HEK293 (cell line): Measurements from ENCODE around the gene EIF1AX.
"Not testable (repeated sequence)": the region's sequence is repeated elsewhere in the genome, so short reads cannot be mapped to it uniquely, and the experiment has no call there.

Experiments used
- CTCF ChIA-PET: fragments of 350-600 bp; formaldehyde crosslinking; extraction: SDS; loops from one replicate; lab custom pipeline; 2021; ENCODE audit warnings: antibody characterized with exemption; lab: Yijun Ruan, JAX
- POLR2A ChIA-PET: fragments of 300-600 bp; formaldehyde crosslinking; extraction: SDS; loops from one replicate; lab custom pipeline; 2020; ENCODE audit warnings: antibody characterized with exemption, inconsistent platforms; lab: Yijun Ruan, JAX
- H3K27ac ChIP-seq: fragments of 200-500 bp; sonication (Bioruptor generic); 2 replicates; pipeline ENCODE4 v1.5.1; 2014; ENCODE audit warnings: low read depth, low read length, control low read depth, inconsistent platforms; ENCODE audit errors: extremely low read depth
- H3K36me3 ChIP-seq, 2 experiments: fragments of 200-500 bp in 1 of 2; sonication (Bioruptor generic) in 1 of 2; 1 replicate in 1 of 2; 2 replicates in 1 of 2; pipeline ENCODE4 v1.5.1; 2014 to 2017; ENCODE audit warnings: inconsistent platforms in 2 of 2, low read length in 2 of 2; ENCODE audit not compliant: control insufficient read depth in 2 of 2, insufficient read depth in 1 of 2
- H3K4me1 ChIP-seq: fragments of 200-500 bp; sonication (Bioruptor generic); 2 replicates; pipeline ENCODE4 v1.5.1; 2014; ENCODE audit warnings: mild to moderate bottlenecking, low read length, inconsistent platforms; ENCODE audit not compliant: control insufficient read depth, insufficient read depth
- H3K4me3 ChIP-seq: 2 replicates; pipeline ENCODE4 v1.5.1; 2011; ENCODE audit warnings: low read depth, mild to moderate bottlenecking, control low read depth, low read length, moderate library complexity
- H3K9me3 ChIP-seq: fragments of 200-500 bp; sonication (Bioruptor generic); 2 replicates; pipeline ENCODE4 v1.5.1; 2014; ENCODE audit warnings: low read depth, low read length, inconsistent platforms; ENCODE audit not compliant: control insufficient read depth, insufficient read depth
- KLF10 ChIP-seq: fragments of 450-650 bp; IDR thresholded peaks from 2 replicates; pipeline ENCODE4 v1.5.1; 2018; ENCODE audit warnings: missing biosample characterization, mild to moderate bottlenecking, missing genetic modification characterization
- MYNN ChIP-seq: fragments of 450-650 bp; formaldehyde crosslinking; IDR thresholded peaks from 2 replicates; pipeline ENCODE4 v1.5.1; 2016; ENCODE audit warnings: missing biosample characterization, missing genetic modification characterization, borderline replicate concordance
- TRIM28 ChIP-seq: IDR thresholded peaks from 2 replicates; pipeline ENCODE4 v1.6.1; 2011; ENCODE audit warnings: low read length, control low read depth, borderline replicate concordance
- YY2 ChIP-seq: fragments of 450-650 bp; formaldehyde crosslinking; IDR thresholded peaks from 2 replicates; pipeline ENCODE4 v1.5.1; 2016; ENCODE audit warnings: missing biosample characterization, missing genetic modification characterization
- ZNF121 ChIP-seq: fragments of 450-650 bp; formaldehyde crosslinking; IDR thresholded peaks from 2 replicates; pipeline ENCODE4 v1.5.1; 2016; ENCODE audit warnings: missing biosample characterization, missing genetic modification characterization
- ZNF350 ChIP-seq: fragments of 450-650 bp; formaldehyde crosslinking; IDR thresholded peaks from 2 replicates; pipeline ENCODE4 v1.5.0; 2017; ENCODE audit warnings: missing biosample characterization, mild to moderate bottlenecking, missing genetic modification characterization
- ZNF48 ChIP-seq: fragments of 450-650 bp; formaldehyde crosslinking; IDR thresholded peaks from 2 replicates; pipeline ENCODE4 v1.5.1; 2016; ENCODE audit warnings: missing biosample characterization, missing genetic modification characterization
- ZNF561 ChIP-seq: fragments of 450-650 bp; IDR thresholded peaks from 2 replicates; pipeline ENCODE4 v1.5.1; 2018; ENCODE audit warnings: missing biosample characterization, missing genetic modification characterization, borderline replicate concordance
- ZNF621 ChIP-seq: fragments of 450-650 bp; formaldehyde crosslinking; IDR thresholded peaks from 2 replicates; pipeline ENCODE4 v1.5.1; 2017; ENCODE audit warnings: missing biosample characterization, missing genetic modification characterization
- ZNF701 ChIP-seq: fragments of 450-650 bp; formaldehyde crosslinking; IDR thresholded peaks from 2 replicates; pipeline ENCODE4 v1.5.1; 2016; ENCODE audit warnings: missing biosample characterization, missing genetic modification characterization
- TF ChIP-seq, protein P1 (sequence below): fragments of 450-650 bp; formaldehyde crosslinking; conservative IDR thresholded peaks from 2 replicates; pipeline ENCODE4 v1.5.1; 2016; ENCODE audit warnings: low read depth, missing biosample characterization, missing genetic modification characterization
- TF ChIP-seq, protein P2 (sequence below): fragments of 450-650 bp; formaldehyde crosslinking; IDR thresholded peaks from 2 replicates; pipeline ENCODE4 v1.5.1; 2016; ENCODE audit warnings: missing biosample characterization, missing genetic modification characterization
- TF ChIP-seq, protein P3 (sequence below): fragments of 450-650 bp; formaldehyde crosslinking; IDR thresholded peaks from 2 replicates; pipeline ENCODE4 v1.5.1; 2016; ENCODE audit warnings: missing biosample characterization, missing genetic modification characterization, borderline replicate concordance
- TF ChIP-seq, protein P4 (sequence below): fragments of 450-650 bp; formaldehyde crosslinking; IDR thresholded peaks from 2 replicates; pipeline ENCODE4 v1.5.1; 2016; ENCODE audit warnings: missing biosample characterization, missing genetic modification characterization
- TF ChIP-seq, protein P5 (sequence below): fragments of 450-650 bp; formaldehyde crosslinking; conservative IDR thresholded peaks from 2 replicates; pipeline ENCODE4 v1.5.1; 2016; ENCODE audit warnings: low read depth, missing biosample characterization, missing genetic modification characterization

Gene EIF1AX

DNA sequence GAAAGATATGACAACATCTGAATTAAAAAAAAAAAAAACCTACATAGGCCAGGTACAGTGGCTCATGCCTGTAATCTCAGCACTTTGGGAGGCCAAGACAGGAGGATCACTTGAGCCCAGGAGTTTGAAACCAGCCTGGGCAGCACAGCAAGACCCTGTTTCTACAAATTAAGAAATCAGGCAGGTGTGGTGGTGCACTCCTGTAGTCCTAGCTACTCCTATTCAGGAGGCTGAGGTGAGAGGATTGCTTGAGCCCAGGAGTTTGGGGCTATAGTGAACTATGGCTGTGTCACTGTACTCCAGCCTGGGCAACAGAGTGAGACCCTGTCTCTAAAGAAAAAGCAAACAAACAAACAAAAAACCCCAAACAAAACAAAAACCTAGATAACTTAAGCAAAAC, 20.9 kb upstream of the EIF1AX start:
- CTCF ChIA-PET, H3K27ac ChIP-seq, H3K4me1 ChIP-seq, POLR2A ChIA-PET, H3K4me3 ChIP-seq, H3K9me3 ChIP-seq: not testable (repeated sequence)
- peaks cover 9 to 49% of the 10 kb centered on the region in 2 experiments; a peak in 2 of 3 replicates for H3K36me3 ChIP-seq
- peak; percentile 61; the same call in 1 of the 2 replicates for TF ChIP-seq ZNF121 (tag by site-specific recombination)

DNA sequence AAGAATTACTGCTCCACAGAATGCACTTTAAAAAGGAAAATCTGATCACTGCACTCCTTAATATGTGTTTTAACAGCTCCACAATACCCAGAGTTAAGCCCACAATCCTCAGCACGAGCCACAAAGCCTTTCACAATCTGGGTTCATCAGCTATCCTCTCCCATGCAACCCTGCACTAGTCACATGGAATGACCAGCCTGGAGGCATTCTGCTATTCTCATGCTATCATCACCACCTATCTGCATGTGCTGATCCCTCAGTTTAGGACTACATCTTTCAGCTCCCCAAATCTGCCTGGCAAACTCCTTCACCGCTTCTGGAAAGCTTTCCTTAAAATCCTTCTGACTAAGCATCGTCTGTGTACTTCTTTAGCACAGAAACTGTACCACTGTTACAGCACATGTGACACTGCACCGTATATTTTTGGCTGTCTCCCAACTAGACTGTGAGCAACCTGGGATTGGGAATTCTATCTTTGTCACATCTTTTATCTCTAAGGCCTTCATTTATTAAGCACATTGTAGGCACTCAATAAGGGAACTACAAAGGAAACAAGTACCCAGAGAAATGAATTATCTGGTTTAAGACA, 18.3 kb upstream of the EIF1AX start:
- no peak overlapping the region for H3K4me3 ChIP-seq
- peaks cover 23 to 57% of the 10 kb centered on the region in 2 experiments for H3K36me3 ChIP-seq
- POLR2A ChIA-PET = no interaction called here
- H3K27ac ChIP-seq = no peak overlapping the region
- H3K4me1 ChIP-seq = no peaks in the 10 kb centered on the region
- H3K9me3 ChIP-seq = no peaks in the 10 kb centered on the region
- CTCF ChIA-PET = interaction anchor here (0.5 kb wide), 1 partner anchor 92 kb away, joined by 3 read pairs; no protein-coding TSS in a partner anchor
- no peak for TF ChIP-seq ZNF350 (tag by site-specific recombination)
- TF ChIP-seq, protein P1, sequence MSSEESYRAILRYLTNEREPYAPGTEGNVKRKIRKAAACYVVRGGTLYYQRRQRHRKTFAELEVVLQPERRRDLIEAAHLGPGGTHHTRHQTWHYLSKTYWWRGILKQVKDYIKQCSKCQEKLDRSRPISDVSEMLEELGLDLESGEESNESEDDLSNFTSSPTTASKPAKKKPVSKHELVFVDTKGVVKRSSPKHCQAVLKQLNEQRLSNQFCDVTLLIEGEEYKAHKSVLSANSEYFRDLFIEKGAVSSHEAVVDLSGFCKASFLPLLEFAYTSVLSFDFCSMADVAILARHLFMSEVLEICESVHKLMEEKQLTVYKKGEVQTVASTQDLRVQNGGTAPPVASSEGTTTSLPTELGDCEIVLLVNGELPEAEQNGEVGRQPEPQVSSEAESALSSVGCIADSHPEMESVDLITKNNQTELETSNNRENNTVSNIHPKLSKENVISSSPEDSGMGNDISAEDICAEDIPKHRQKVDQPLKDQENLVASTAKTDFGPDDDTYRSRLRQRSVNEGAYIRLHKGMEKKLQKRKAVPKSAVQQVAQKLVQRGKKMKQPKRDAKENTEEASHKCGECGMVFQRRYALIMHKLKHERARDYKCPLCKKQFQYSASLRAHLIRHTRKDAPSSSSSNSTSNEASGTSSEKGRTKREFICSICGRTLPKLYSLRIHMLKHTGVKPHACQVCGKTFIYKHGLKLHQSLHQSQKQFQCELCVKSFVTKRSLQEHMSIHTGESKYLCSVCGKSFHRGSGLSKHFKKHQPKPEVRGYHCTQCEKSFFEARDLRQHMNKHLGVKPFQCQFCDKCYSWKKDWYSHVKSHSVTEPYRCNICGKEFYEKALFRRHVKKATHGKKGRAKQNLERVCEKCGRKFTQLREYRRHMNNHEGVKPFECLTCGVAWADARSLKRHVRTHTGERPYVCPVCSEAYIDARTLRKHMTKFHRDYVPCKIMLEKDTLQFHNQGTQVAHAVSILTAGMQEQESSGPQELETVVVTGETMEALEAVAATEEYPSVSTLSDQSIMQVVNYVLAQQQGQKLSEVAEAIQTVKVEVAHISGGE (tag by site-specific recombination) = no peak
- TF ChIP-seq, protein P2, sequence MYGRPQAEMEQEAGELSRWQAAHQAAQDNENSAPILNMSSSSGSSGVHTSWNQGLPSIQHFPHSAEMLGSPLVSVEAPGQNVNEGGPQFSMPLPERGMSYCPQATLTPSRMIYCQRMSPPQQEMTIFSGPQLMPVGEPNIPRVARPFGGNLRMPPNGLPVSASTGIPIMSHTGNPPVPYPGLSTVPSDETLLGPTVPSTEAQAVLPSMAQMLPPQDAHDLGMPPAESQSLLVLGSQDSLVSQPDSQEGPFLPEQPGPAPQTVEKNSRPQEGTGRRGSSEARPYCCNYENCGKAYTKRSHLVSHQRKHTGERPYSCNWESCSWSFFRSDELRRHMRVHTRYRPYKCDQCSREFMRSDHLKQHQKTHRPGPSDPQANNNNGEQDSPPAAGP = no peak
- no peak for TF ChIP-seq ZNF621 (tag by site-specific recombination)
- TF ChIP-seq KLF10 (tag by site-specific recombination) = no peak
- TF ChIP-seq, protein P3, sequence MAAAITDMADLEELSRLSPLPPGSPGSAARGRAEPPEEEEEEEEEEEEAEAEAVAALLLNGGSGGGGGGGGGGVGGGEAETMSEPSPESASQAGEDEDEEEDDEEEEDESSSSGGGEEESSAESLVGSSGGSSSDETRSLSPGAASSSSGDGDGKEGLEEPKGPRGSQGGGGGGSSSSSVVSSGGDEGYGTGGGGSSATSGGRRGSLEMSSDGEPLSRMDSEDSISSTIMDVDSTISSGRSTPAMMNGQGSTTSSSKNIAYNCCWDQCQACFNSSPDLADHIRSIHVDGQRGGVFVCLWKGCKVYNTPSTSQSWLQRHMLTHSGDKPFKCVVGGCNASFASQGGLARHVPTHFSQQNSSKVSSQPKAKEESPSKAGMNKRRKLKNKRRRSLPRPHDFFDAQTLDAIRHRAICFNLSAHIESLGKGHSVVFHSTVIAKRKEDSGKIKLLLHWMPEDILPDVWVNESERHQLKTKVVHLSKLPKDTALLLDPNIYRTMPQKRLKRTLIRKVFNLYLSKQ (tag by site-specific recombination) = no peak
- TF ChIP-seq, protein P4, sequence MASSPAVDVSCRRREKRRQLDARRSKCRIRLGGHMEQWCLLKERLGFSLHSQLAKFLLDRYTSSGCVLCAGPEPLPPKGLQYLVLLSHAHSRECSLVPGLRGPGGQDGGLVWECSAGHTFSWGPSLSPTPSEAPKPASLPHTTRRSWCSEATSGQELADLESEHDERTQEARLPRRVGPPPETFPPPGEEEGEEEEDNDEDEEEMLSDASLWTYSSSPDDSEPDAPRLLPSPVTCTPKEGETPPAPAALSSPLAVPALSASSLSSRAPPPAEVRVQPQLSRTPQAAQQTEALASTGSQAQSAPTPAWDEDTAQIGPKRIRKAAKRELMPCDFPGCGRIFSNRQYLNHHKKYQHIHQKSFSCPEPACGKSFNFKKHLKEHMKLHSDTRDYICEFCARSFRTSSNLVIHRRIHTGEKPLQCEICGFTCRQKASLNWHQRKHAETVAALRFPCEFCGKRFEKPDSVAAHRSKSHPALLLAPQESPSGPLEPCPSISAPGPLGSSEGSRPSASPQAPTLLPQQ (tag by site-specific recombination) = no peak
- no peak for TF ChIP-seq ZNF48
- TF ChIP-seq ZNF561 (tag by site-specific recombination) = no peak
- TF ChIP-seq, protein P5, sequence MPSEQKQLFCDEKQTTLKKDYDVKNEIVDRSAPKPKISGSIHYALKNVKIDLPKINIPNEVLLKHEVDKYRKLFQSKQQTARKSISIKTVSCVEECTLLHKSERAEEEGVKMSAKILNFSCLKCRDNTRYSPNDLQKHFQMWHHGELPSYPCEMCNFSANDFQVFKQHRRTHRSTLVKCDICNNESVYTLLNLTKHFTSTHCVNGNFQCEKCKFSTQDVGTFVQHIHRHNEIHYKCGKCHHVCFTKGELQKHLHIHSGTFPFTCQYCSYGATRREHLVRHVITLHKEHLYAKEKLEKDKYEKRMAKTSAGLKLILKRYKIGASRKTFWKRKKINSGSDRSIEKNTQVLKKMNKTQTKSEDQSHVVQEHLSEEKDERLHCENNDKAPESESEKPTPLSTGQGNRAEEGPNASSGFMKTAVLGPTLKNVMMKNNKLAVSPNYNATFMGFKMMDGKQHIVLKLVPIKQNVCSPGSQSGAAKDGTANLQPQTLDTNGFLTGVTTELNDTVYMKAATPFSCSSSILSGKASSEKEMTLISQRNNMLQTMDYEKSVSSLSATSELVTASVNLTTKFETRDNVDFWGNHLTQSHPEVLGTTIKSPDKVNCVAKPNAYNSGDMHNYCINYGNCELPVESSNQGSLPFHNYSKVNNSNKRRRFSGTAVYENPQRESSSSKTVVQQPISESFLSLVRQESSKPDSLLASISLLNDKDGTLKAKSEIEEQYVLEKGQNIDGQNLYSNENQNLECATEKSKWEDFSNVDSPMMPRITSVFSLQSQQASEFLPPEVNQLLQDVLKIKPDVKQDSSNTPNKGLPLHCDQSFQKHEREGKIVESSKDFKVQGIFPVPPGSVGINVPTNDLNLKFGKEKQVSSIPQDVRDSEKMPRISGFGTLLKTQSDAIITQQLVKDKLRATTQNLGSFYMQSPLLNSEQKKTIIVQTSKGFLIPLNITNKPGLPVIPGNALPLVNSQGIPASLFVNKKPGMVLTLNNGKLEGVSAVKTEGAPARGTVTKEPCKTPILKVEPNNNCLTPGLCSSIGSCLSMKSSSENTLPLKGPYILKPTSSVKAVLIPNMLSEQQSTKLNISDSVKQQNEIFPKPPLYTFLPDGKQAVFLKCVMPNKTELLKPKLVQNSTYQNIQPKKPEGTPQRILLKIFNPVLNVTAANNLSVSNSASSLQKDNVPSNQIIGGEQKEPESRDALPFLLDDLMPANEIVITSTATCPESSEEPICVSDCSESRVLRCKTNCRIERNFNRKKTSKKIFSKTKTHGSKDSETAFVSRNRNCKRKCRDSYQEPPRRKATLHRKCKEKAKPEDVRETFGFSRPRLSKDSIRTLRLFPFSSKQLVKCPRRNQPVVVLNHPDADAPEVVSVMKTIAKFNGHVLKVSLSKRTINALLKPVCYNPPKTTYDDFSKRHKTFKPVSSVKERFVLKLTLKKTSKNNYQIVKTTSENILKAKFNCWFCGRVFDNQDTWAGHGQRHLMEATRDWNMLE = no peak
- TF ChIP-seq MYNN (tag by site-specific recombination) = no peak
- TF ChIP-seq ZNF701 (tag by site-specific recombination) = no peak
- no peak for TF ChIP-seq YY2 (tag by site-specific recombination)
- TF ChIP-seq TRIM28 = no peak
